ENCODE data around the gene LRBA.

Gene LRBA

DNA sequence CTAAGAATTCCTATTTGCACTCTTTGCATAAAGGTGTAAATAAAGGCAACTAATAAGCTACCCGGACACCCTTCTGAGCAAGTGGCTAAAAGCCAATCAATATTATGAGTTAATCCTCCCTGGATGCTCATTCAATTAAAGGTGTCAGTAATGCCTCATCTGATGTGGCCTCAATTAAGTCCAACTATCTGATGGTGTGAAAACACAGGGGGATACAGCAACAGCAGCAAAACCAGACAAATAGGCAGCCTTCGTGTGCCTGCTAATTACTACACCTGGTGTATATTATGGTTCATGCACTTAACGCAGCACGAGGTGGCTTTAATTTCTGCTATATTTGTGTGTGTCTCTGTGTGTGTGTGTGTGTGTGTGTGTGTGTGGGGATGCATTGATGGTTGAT lies 692.4 kb downstream of the LRBA start:
- no peak for DNase-seq (ENCODE audit: low spot score)

GRCh38 chr4:150321113-150321512 lies 694.0 kb downstream of the LRBA start:
- no peak for DNase-seq (ENCODE audit: low spot score)

DNA sequence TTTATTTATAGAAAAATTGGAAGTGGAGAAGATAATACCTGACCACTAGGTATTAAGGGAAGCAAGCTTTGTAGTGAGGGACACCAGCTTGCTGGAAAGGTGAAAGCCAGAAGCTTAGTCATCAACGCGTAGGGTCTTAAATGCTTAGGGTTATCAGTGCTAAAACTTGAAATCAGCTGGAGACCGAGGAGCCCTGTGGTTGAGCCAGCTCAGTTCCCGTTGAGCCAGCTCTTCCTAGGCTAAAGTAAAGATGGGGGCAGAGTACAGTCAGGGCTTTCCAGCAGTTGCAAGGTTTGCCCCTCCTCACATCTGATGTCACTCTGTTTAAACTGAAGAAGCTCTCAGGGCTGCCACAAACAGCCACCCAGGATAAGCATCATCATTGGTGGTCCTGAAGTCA lies 696.1 kb downstream of the LRBA start:
- no peak for DNase-seq (ENCODE audit: low spot score)

DNA sequence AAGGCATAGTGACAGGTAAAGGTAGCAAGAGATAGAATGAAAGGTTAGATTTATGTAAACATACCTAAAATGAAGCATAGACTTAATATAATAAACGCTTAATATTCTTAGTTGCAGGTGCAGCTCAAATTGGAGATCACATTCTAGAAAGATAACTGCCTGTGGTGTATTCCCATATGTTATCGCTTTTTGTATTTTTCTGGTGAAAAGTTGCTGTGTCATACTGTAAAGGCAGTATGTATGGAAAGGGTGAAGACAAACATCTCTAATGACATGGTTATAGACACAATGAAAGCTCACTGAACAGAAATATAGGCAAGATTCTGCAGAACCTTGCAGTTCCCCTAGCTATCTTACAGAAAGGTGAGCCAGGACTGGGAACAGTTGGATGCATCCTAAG lies 696.6 kb downstream of the LRBA start:
- no peak for DNase-seq (ENCODE audit: low spot score)

DNA sequence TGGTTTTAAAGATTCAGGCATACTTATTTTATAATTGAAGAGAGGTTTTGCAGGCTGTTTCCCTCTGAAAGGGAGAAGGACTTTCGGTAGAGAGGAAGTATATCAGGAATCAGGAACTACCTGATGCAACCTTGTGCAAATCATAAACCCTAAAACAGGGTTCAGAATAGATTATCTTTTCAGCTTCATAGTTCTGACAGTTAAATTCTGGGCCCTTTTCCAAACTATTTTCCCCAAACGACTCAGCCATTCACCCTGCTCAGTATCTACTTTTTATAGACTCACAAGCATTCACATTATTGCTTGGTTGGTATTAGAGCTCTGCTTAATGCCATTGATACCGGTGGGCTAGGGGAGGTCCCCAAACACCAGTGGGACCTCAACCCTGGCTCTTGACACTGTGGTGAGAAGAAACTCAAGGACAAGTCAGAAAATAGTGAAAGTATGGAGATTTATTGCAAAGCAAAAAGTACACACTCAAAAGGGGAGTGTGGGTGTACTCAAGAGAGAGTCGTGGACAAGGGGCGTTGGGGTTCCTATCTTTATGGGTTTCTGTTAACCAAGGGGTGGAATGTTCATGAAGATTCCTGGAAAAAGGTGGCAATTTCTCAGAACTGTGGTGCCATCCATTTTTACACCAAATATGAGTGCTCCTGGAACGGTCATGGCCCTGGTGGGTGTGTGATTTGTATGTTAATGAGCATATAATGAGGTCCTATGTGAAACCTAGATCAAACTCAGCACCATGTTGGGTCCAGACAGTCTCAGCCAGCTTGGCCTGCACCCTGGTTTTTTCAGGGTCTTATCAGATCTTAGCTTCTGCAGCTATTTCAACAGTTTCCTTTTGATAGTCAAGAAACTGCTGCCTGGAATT lies 698.5 kb downstream of the LRBA start:
- no peak for DNase-seq (ENCODE audit: low spot score)

GRCh38 chr4:150315691-150316090 lies 699.4 kb downstream of the LRBA start:
- DNase-seq (ENCODE audit: low spot score) = no peak

DNA sequence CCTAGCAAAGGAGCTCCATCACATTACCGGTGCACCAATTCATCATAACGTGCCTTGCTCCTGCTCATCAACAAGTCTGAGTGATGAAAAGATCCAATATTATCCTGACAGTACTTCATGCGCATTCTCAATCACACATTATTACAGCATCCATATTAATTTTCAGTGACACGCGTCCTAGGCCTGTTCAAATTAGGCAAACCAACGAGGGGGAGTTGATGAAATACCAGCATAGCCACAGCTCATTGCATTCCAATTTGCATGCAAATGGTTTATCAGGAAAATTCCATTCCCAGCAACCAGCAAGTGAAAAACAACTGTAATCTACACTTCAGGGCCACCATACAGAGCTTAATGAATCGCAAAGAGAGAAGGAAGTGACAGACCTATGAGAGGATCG lies 699.9 kb downstream of the LRBA start:
- no peak for DNase-seq (ENCODE audit: low spot score)

DNA sequence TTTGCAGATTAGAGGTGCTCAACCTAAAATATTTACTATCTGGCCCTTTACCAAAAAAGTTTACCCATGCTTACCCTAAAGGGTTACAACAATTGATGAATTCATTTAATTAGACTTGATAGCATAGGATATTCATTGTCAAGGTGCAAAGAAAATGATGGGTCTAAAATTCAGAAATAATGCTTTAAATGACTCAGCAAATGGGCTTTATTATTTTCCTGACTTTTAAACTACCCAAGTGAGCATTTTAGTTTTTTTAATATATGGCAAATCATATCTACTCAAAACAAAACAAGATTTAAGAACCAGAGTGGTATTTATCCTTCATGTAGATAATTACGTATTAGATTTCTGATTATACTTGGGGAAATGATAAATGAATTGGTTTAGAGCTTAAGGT lies 701.1 kb downstream of the LRBA start:
- DNase-seq (ENCODE audit: low spot score) = no peak

DNA sequence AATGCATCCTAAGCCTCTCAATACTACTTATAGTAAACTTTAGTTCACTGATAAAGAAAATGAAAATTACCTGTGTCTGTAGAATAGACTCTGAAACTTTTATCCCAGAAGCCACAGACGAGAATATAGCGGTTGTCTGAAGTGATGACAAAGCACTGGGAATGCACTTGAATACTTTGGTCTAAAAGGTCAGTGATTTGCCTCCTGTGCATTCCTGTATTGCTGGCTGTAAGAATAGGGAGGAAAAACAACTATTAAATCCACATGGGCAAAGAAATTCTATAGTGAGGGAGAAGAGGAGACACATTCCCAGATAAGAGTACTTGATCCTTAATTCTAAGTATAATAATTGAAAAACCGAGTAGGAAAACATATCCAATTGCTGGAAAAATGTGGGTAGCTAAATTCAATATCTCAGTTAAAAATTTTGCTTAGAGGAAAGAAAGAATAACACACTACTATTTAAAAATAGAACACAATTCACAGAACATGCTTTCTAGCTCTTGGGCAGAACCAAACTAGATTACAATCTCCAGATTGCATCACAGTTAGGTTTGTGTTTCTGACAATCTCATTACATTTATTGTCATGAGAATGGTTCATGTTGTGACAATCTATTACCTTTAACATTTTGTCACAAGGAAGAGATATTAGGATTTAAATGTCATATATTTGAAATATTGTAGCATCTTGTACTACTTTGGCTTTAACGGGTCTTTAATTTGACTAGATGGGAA lies 704.8 kb downstream of the LRBA start:
- no peak for DNase-seq (ENCODE audit: low spot score)

- DNase-seq (ENCODE audit: low spot score) = no peak
Measured at GRCh38 chr4:150308824-150309472, 706.1 kb downstream of the LRBA start.

DNA sequence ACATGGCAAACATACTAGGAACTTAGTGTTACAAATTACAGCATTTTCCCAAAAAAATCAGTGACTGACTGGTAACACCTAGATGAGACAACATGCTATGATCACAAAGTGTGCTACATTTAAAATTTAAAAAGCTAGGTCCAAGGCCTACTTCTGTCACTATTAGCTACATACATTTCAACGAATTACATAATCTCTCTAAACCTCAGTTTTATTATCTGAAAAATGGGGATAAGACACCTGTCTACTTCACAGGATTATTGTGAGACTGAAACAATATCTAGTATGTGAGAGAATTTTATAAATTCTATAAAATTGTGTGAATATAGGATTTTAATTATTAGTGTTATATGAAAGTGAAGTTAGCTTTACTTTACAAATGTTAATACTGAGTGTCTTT lies 708.4 kb downstream of the LRBA start:
- DNase-seq (ENCODE audit: low spot score) = no peak

DNA sequence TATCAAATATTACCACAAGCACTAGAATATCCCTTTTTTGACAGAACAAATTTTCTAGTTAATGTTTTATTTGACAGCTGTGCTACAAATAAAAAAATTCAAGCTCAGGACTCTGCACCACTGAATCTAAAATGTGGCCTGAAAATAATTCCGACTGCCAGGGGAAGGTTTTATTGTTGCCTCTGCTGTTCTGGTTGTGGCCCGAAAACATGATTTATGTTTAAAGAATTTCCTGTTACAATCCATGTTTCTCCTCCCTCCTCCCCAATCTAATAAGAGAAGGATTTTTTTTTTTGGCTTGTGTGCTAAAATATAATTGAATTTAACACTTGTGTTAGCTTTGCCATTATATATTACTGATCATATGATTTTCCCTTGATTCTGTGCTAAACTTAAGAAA lies 709.1 kb downstream of the LRBA start:
- DNase-seq (ENCODE audit: low spot score) = no peak

DNA sequence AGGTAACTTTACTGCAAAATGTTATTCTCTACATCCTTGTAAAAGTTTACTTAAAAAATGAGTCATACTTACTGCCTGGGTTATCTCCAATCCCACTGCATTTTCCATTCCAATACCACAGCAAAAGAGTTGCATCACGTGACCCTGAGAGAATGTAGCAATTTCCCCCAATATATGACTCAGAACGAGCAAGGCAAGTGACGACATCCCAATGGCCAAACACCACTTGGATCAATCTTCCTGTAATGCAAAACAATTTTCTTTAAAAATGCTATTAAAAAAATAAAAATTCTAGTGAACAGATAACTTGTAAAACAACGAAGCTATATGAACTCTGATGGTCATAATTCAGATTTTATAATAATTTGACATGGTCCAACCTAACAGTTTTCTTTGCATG lies 712.5 kb downstream of the LRBA start:
- no peak for DNase-seq (ENCODE audit: low spot score)

DNA sequence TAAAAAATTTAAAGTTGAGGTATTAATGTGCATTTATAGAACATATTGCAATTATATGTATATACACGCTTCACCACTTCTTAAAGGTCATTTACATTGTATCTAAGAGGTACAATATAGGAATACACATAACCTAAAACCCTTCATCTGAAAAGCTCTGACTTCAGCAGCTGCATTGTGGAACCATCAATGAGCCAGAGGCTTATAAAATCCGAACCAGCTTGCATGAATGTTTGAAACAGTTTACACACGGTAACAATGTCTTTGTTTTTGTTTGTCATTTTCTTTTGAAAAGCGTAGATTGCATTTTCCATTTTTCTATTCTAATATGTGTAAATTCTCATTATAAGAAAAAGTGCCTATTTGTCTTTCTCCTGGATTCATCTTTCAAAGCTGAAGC lies 715.3 kb downstream of the LRBA start:
- DNase-seq (ENCODE audit: low spot score) = no peak

DNA sequence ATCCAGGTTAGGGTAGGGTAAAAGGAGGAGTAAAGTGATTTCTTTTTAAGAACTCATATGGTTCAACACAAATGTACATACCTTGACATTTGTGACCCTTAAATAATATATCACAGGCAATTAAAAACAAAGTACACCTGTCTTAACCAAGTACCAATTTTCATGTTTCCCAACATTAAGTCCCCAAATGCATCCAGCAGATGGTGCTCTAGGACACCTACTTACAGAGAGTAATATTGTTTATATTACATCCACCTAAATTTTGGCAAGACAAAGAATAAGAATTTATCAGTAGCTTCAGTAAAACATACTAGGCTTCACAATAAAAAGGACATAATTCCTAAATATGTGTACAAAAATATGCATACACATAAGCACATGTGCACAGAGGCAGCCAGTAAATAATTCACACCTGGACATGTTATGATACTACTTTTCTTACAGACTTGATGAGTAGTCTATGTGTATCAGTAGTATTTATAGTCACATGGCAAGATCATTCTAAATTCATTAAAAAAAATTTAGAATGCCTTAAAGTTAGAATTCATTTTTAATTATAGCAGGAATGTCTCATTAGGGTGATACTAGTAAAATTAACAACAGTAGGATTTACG lies 717.1 kb downstream of the LRBA start:
- DNase-seq (ENCODE audit: low spot score) = peak; percentile 58

DNA sequence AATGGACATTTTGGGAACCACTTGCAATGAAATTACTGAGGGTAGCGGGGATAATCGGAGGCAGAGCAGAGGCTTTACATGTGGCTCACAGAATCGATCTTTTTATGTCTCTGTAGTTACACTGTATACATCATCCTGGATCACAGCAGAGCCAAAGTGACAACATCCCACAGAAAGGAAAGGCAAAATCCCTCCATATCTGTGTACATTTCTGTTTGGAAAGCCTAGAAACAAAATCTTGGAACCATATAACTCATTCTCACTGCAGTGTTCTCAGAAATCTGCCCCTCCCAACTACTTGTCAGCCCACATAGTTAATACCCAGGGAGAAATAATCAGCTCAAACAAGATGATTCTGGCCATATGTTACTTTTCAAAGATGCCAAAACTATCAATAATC lies 725.2 kb downstream of the LRBA start:
- DNase-seq (ENCODE audit: low spot score) = no peak

- no peak for DNase-seq (ENCODE audit: low spot score)
Measured at GRCh38 chr4:150289198-150289597, 725.9 kb downstream of the LRBA start.

- no peak for DNase-seq (ENCODE audit: low spot score)
Measured at GRCh38 chr4:150286656-150287055, 728.4 kb downstream of the LRBA start.

DNA sequence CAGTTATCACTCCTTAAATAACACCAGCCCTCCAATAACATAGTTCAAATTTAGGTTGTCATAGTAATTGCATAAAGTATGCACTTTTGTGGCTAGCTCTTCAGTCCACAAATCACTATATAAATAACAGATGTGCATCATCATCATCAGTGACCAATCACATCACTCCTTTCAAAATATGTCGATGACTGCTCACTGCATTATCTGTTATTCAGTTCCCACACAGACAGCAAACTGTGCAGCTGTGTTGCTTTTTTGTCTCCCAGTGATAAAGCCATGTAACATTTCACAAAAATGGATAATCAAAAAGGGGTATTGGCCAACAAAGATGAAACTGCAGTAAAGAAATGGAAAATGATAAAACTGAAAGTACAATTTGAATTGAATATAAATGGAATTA lies 731.4 kb downstream of the LRBA start:
- DNase-seq (ENCODE audit: low spot score) = no peak

- no peak for DNase-seq (ENCODE audit: low spot score)
Measured at GRCh38 chr4:150280975-150281374, 734.1 kb downstream of the LRBA start.

DNA sequence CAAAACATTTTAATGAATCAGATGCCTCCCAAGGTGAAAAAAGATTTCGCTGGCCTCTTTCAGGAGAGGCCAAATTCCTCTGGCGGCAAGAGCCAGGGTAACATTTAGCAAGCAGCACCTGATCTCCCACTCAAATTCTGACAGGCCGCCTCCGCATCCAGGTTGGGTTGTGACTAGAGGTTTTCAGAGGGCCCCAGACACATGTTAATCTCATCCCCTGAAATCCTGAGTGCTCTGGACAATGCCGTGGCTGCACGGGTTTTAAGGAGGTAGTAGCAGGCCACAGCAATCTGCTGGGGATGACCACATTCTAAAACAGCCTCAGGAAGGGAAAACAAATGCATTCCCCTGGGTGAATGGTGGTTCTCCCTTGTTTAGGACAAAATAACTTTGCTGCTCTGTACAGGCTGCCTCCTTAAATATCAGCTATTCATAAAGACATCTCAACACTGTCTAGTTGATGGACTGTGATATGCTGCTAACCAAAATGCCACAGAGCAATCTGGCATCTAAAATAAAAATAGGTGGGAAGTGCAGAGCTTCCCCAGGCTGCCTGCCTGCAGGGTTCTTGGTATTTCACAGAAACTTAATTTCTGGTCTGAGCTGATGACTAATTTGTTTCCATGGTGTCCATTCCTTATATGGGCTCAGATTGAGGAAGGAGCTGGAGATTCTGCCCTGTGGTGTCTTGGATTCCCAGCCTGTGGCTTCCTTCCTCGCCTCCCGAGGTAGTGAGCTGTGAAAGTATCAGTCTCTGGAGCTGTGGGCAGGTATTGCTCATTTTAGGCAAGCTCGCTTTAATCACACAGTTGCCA lies 734.8 kb downstream of the LRBA start:
- DNase-seq (ENCODE audit: low spot score) = no peak

DNA sequence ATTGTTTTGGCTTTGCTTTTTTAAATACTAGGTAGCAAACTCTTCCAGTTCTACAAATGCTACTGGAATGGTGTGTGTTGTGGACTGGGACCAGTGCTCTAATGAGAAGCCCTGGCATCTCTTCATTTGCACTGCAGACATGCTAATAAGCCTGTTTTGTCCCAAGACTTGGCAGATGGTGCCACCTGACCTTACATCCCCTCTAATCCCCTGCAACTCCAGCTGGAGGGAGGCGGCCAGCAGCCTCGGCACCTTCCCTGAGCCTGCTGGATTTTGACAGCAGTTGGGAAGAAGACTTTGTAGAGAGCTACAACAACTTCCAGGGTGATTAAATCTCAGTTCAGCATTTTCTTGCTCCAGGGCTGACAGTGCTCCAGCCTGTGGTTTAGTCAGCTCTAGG lies 736.9 kb downstream of the LRBA start:
- DNase-seq (ENCODE audit: low spot score) = no peak
